H1 (cell line): Measurements from ENCODE around the gene DCTN2. TPM values are rescaled to one million over a fixed set of nuclear protein-coding genes. Genes with fewer than 3 reads are reported as not detected.

Source experiments
- ATF2 ChIP-seq: IDR thresholded peaks from 2 replicates; pipeline ENCODE4 v1.6.1; 2012; ENCODE audit warnings: low read length, inconsistent platforms
- CBX8 ChIP-seq: fragments of 300-800, 300-1000 bp; sonication (generic); IDR thresholded peaks from 2 replicates; pipeline ENCODE4 v1.7.1; 2016; ENCODE audit warnings: low read depth, low read length, borderline replicate concordance
- CREB1 ChIP-seq: IDR thresholded peaks from 2 replicates; pipeline ENCODE4 v1.6.1; 2012; ENCODE audit warnings: inconsistent platforms
- EGR1 ChIP-seq: IDR thresholded peaks from 2 replicates; pipeline ENCODE4 v1.6.1; 2011; ENCODE audit warnings: low read depth, low read length, borderline replicate concordance
- SAP30 ChIP-seq: fragments of 300-600 bp; sonication (generic); IDR thresholded peaks from 2 replicates; pipeline ENCODE4 v1.7.1; 2012; ENCODE audit warnings: low read length, moderate library complexity, mild to moderate bottlenecking, inconsistent platforms; ENCODE audit not compliant: insufficient read depth, insufficient replicate concordance
- SIRT6 ChIP-seq: IDR thresholded peaks from one replicate; pipeline ENCODE4 v1.7.1; 2012; ENCODE audit warnings: low read length, inconsistent platforms
- polyA plus RNA-seq, 7 experiments: library from polyadenylated mRNA; depleted of rRNA in 3 of 7; stranded (reverse) in 5 of 7; unstranded in 2 of 7; fragments of >200 nt in 5 of 7; fragments of 200-250 nt in 2 of 7; gene quantifications; 1 replicate in 5 of 7; 2 replicates in 1 of 7; 4 replicates in 1 of 7; pipeline versions ENCODE4 v1.2.1 to v1.2.3, GENCODE V29; 2011 to 2013; ENCODE audit warnings: missing spikeins in 2 of 7, mixed read lengths in 2 of 7
- total RNA-seq: library from RNA; stranded (reverse); fragmentation: NEBNext Ultra II Directional; extraction: Animal tissue kit (Norgen Biotek cat#: 25700); gene quantifications from 2 replicates; pipeline ENCODE4 v1.2.1, GENCODE V29; 2021

DCTN2 gene
- total and polyA plus RNA-seq, 2 of the 8 experiments (the other 6 are each of a cell fraction or from before 2014, with no cell fraction given), result 90.3 to 91.9 TPM

DNA sequence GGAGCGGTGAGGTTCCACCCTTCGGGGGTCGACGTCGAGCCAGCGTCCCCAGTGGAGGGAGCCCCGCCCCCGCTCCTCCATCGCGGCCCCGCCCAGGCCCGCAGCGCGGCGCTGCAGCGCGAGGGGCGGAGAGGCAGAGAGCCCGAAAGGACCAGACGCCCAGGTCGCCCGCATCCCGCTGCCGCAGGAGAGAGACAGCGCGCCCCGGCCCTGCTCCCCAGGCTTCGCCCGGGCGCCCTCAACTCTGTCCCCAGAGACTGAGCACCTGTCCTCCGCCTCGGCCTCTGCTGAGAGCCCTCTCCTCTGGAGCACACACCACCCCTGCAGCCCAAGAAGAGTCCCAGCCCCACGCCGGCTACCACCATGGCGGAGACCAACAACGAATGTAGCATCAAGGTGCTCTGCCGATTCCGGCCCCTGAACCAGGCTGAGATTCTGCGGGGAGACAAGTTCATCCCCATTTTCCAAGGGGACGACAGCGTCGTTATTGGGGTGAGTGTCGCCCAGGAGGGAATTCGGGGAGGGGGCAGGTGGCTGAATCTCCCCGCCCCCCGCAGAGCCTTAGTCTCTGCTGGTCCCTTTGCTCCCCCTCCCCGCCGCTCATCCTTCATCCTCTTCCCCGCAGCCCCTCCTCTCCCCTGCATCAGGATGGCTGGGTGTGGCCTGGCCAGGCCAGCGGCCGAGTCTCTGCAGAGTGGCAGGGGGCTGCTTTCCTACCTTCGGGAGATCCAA, 3.1 kb upstream of the DCTN2 start, which contains the start of gene KIF5A (continued):
- TF ChIP-seq SAP30, result no peak
- no peak for TF ChIP-seq SIRT6
- TF ChIP-seq CREB1, result no peak
- peak; percentile 38; the same call in 1 of the 2 replicates for TF ChIP-seq EGR1
- no peak for TF ChIP-seq CBX8
- no peak for TF ChIP-seq ATF2
